Endothelial cell of umbilical vein (primary cell): ENCODE measurements around the gene OCRL.

Source experiments
- EZH2 ChIP-seq: IDR thresholded peaks from 2 replicates; pipeline ENCODE4 v1.6.1; 2012; ENCODE audit warnings: borderline replicate concordance, low read depth, mild to moderate bottlenecking, moderate library complexity, low read length, inconsistent platforms; ENCODE audit not compliant: severe bottlenecking
- GATA2 ChIP-seq: IDR thresholded peaks from 2 replicates; pipeline ENCODE4 v1.7.0; 2011; ENCODE audit warnings: low read depth, mild to moderate bottlenecking, moderate library complexity, mixed read lengths, low read length; ENCODE audit not compliant: insufficient read length, insufficient read depth
- JUN ChIP-seq: IDR thresholded peaks from 2 replicates; pipeline ENCODE4 v1.6.1; 2011; ENCODE audit warnings: borderline replicate concordance, low read depth; ENCODE audit not compliant: insufficient read length, insufficient read depth
- MYC ChIP-seq: IDR thresholded peaks from one replicate; pipeline ENCODE4 v1.6.1; 2011; ENCODE audit warnings: mild to moderate bottlenecking, low read depth, low read length
- POLR2A ChIP-seq: IDR thresholded peaks from 2 replicates; pipeline ENCODE4 v1.6.1; 2012; ENCODE audit warnings: low read depth, mild to moderate bottlenecking, control low read depth, low read length
- POLR2AphosphoS5 ChIP-seq: IDR thresholded peaks from 2 replicates; pipeline ENCODE4 v1.6.1; 2012; ENCODE audit warnings: low read depth, mild to moderate bottlenecking, control low read depth, low read length, moderate library complexity; ENCODE audit not compliant: insufficient read depth
- TF ChIP-seq, protein P1 (sequence below), 2 donors: IDR thresholded peaks; 1 replicate in 1 of 2; 2 replicates in 1 of 2; pipeline ENCODE4 v1.5.1; 2011; ENCODE audit warnings: low read length in 2 of 2, mild to moderate bottlenecking in 2 of 2, moderate library complexity in 2 of 2, control low read depth in 1 of 2, inconsistent platforms in 1 of 2, low read depth in 1 of 2; ENCODE audit not compliant: insufficient read depth in 1 of 2; ENCODE audit errors: extremely low read depth in 1 of 2
- TF ChIP-seq, protein P2 (sequence below): IDR thresholded peaks from 2 replicates; pipeline ENCODE4 v1.6.1; 2011; ENCODE audit not compliant: insufficient read depth, insufficient read length

GRCh38 chrX:129490330-129490729 lies 49.7 kb upstream of the OCRL start:
- TF ChIP-seq POLR2A (no peak), JUN (no peak), EZH2 (no peak), POLR2AphosphoS5 (no peak), GATA2 (no peak), MYC (no peak)
- TF ChIP-seq, protein P1, sequence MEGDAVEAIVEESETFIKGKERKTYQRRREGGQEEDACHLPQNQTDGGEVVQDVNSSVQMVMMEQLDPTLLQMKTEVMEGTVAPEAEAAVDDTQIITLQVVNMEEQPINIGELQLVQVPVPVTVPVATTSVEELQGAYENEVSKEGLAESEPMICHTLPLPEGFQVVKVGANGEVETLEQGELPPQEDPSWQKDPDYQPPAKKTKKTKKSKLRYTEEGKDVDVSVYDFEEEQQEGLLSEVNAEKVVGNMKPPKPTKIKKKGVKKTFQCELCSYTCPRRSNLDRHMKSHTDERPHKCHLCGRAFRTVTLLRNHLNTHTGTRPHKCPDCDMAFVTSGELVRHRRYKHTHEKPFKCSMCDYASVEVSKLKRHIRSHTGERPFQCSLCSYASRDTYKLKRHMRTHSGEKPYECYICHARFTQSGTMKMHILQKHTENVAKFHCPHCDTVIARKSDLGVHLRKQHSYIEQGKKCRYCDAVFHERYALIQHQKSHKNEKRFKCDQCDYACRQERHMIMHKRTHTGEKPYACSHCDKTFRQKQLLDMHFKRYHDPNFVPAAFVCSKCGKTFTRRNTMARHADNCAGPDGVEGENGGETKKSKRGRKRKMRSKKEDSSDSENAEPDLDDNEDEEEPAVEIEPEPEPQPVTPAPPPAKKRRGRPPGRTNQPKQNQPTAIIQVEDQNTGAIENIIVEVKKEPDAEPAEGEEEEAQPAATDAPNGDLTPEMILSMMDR (IDR thresholded peaks at IDR 0.05; ENCODE audit: extremely low read depth in 1 of 2, insufficient read depth in 1 of 2, low read depth in 1 of 2, low read length in 2 of 2): no peak
- TF ChIP-seq, protein P2, sequence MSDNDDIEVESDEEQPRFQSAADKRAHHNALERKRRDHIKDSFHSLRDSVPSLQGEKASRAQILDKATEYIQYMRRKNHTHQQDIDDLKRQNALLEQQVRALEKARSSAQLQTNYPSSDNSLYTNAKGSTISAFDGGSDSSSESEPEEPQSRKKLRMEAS: no peak
